ENCODE results near the gene HMGXB3. TPM values are rescaled to one million over a fixed set of nuclear protein-coding genes. Genes with fewer than 3 reads are reported as not detected.

Gene HMGXB3
- total and polyA plus RNA-seq, 4 experiments from 2014 or later, result 8.5 to 35.4 (median 25.0) TPM

GRCh38 chr5:150068071-150068470 lies 67.5 kb downstream of the HMGXB3 start:
- Histone ChIP-seq H3K27ac (ENCODE audit: low read depth, low read length) (no peak overlapping the region), H3K4me3 (ENCODE audit: low read length in 2 of 2) (no peak overlapping the region), H3K27me3 (ENCODE audit: insufficient read depth, low read length) (no peaks in the 10 kb centered on the region), H3K36me3 (ENCODE audit: insufficient read depth, low read length) (no peaks in the 10 kb centered on the region), H3K4me1 (ENCODE audit: insufficient read depth, low read length) (no peaks in the 10 kb centered on the region), H3K9me3 (ENCODE audit: control insufficient read depth in 1 of 2, low read length in 2 of 2) (no peaks in the 10 kb centered on the region)
- ChIA-PET CTCF (ENCODE audit: partially characterized antibody) (no interaction called here), POLR2A (ENCODE audit: partially characterized antibody) (no interaction called here)
- H3K4me1 Mint-ChIP-seq, result peaks cover 4 to 12% (median 7%) of the 10 kb centered on the region in 4 donors
- intact Hi-C loops (cut with micrococcal nuclease), result no loop called here
- no peaks in the 10 kb centered on the region for H3K36me3 Mint-ChIP-seq
- H3K9me3 Mint-ChIP-seq, result no peaks in the 10 kb centered on the region
- H3K27me3 Mint-ChIP-seq, result no peaks in the 10 kb centered on the region
- DNase-seq, result no peak
- H3K4me3 Mint-ChIP-seq, result no peak overlapping the region
- H3K27ac Mint-ChIP-seq, result no peak overlapping the region

DNA sequence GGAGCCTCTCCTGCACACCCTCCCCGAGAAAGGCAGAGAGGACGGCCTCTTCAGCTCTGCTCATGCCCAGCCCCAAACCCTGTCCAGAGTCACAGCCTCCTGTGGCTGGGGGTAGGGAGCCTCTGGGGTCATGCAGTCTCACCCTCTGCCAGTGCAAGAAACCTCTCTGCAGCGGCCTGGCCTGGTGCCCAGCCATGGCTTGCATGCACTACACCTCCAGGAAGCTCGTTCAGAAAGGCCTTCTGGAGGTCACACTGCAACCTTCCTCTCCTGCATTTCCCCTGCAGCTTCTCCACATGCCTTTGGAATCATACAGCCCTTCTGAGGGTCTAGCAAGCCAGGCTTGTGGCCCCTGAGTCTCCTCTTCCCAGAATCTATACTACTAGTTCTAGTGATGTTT lies 67.9 kb downstream of the HMGXB3 start:
- H3K27me3 ChIP-seq (ENCODE audit: insufficient read depth, low read length), result no peaks in the 10 kb centered on the region
- H3K27ac Mint-ChIP-seq, result peak overlapping the region in 1 of 7 donors; percentile 16
- no peaks in the 10 kb centered on the region for H3K36me3 Mint-ChIP-seq
- H3K4me3 ChIP-seq (ENCODE audit: low read length in 2 of 2), result no peak overlapping the region
- no peak overlapping the region for H3K27ac ChIP-seq (ENCODE audit: low read depth, low read length)
- intact Hi-C loops (cut with micrococcal nuclease), result no loop called here
- POLR2A ChIA-PET (ENCODE audit: partially characterized antibody), result no interaction called here
- no peaks in the 10 kb centered on the region for H3K9me3 Mint-ChIP-seq
- CTCF ChIA-PET (ENCODE audit: partially characterized antibody), result no interaction called here
- no peaks in the 10 kb centered on the region for H3K36me3 ChIP-seq (ENCODE audit: insufficient read depth, low read length)
- DNase-seq, result no peak
- no peaks in the 10 kb centered on the region for H3K4me1 ChIP-seq (ENCODE audit: insufficient read depth, low read length)
- no peaks in the 10 kb centered on the region for H3K27me3 Mint-ChIP-seq
- H3K4me1 Mint-ChIP-seq, result peaks cover 4 to 12% (median 7%) of the 10 kb centered on the region in 4 donors
- H3K4me3 Mint-ChIP-seq, result no peak overlapping the region
- H3K9me3 ChIP-seq (ENCODE audit: control insufficient read depth in 1 of 2, low read length in 2 of 2), result no peaks in the 10 kb centered on the region

DNA sequence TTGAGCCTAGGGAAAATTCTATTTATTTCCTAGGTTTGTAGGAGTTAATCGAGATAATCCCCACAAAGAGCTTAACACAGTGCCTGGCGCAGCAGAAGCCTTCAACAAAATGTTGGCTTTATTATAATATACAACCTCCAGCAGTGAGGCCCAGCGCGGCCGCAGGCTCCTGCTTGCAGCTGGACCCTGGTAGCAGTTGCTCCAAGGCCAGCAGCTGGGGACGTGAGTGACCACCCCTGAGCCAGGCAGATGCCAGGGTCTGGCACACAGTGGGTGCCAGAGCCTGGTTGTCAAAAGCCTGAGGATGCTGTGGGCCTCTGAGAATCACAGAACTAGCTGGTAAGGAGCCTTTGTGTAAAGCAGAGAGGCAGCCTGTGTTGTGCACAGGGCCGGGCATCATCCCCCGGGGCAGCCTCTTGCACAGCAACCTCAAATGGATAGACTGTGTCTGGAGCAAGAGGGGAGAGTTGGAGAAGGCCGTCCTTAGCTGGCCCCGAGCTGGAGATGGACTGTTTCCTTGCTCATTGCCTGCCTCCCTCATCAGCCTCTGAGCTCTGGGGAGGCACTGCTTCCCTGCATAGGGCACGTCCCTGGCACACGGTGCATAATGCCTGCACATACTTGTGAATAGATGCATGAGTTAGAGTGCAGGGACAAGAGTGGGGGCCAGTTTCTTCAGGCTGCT lies 68.6 kb downstream of the HMGXB3 start:
- H3K27me3 Mint-ChIP-seq, result no peaks in the 10 kb centered on the region
- no peak for DNase-seq
- no peaks in the 10 kb centered on the region for H3K36me3 Mint-ChIP-seq
- H3K9me3 Mint-ChIP-seq, result no peaks in the 10 kb centered on the region
- CTCF ChIA-PET (ENCODE audit: partially characterized antibody), result no interaction called here
- H3K4me1 Mint-ChIP-seq, result peaks cover 4 to 12% (median 7%) of the 10 kb centered on the region in 4 donors
- Histone ChIP-seq H3K36me3 (ENCODE audit: insufficient read depth, low read length) (no peaks in the 10 kb centered on the region), H3K9me3 (ENCODE audit: control insufficient read depth in 1 of 2, low read length in 2 of 2) (no peaks in the 10 kb centered on the region), H3K4me3 (ENCODE audit: low read length in 2 of 2) (no peak overlapping the region), H3K27ac (ENCODE audit: low read depth, low read length) (no peak overlapping the region), H3K4me1 (ENCODE audit: insufficient read depth, low read length) (no peaks in the 10 kb centered on the region), H3K27me3 (ENCODE audit: insufficient read depth, low read length) (no peaks in the 10 kb centered on the region)
- no peak overlapping the region for H3K27ac Mint-ChIP-seq
- intact Hi-C loops (cut with micrococcal nuclease), result no loop called here
- POLR2A ChIA-PET (ENCODE audit: partially characterized antibody), result no interaction called here
- no peak overlapping the region for H3K4me3 Mint-ChIP-seq

GRCh38 chr5:150069672-150070627 lies 69.4 kb downstream of the HMGXB3 start:
- Histone ChIP-seq H3K4me3 (ENCODE audit: low read length in 2 of 2) (no peak overlapping the region), H3K9me3 (ENCODE audit: control insufficient read depth in 1 of 2, low read length in 2 of 2) (no peaks in the 10 kb centered on the region), H3K27me3 (ENCODE audit: insufficient read depth, low read length) (no peaks in the 10 kb centered on the region), H3K36me3 (ENCODE audit: insufficient read depth, low read length) (no peaks in the 10 kb centered on the region), H3K27ac (ENCODE audit: low read depth, low read length) (no peak overlapping the region), H3K4me1 (ENCODE audit: insufficient read depth, low read length) (no peaks in the 10 kb centered on the region)
- H3K4me3 Mint-ChIP-seq, result no peak overlapping the region
- DNase-seq, result no peak
- H3K4me1 Mint-ChIP-seq, result peaks cover 4 to 12% (median 7%) of the 10 kb centered on the region in 4 donors
- no peaks in the 10 kb centered on the region for H3K36me3 Mint-ChIP-seq
- no peaks in the 10 kb centered on the region for H3K9me3 Mint-ChIP-seq
- ChIA-PET CTCF (ENCODE audit: partially characterized antibody) (no interaction called here), POLR2A (ENCODE audit: partially characterized antibody) (no interaction called here)
- no peaks in the 10 kb centered on the region for H3K27me3 Mint-ChIP-seq
- intact Hi-C loops (cut with micrococcal nuclease), result no loop called here
- no peak overlapping the region for H3K27ac Mint-ChIP-seq

DNA sequence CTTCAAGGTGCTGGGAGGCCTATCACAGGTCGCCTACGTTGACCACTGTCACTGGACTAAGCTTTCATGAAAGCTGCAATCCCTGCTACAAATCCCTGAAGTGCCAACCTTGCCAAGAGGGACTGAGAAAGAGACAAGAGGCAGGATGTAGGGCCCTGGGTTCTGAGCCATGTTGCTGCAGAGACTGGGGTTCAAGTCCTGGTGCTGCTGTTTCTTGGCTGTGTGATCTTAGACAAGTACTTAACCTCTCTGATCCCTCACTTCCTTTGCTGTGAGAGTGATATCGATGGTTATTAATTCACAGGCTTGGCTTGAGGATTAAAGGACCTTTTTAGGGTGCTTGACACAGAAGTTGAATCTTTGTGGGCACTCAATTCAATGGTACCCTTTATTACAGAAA lies 70.3 kb downstream of the HMGXB3 start:
- intact Hi-C loops (cut with micrococcal nuclease), result no loop called here
- H3K36me3 ChIP-seq (ENCODE audit: insufficient read depth, low read length), result no peaks in the 10 kb centered on the region
- H3K27ac Mint-ChIP-seq, result no peak overlapping the region
- H3K9me3 ChIP-seq (ENCODE audit: control insufficient read depth in 1 of 2, low read length in 2 of 2), result no peaks in the 10 kb centered on the region
- H3K27ac ChIP-seq (ENCODE audit: low read depth, low read length), result no peak overlapping the region
- POLR2A ChIA-PET (ENCODE audit: partially characterized antibody), result no interaction called here
- H3K4me1 Mint-ChIP-seq, result peaks cover 4 to 12% (median 7%) of the 10 kb centered on the region in 4 donors
- H3K4me1 ChIP-seq (ENCODE audit: insufficient read depth, low read length), result no peaks in the 10 kb centered on the region
- no peaks in the 10 kb centered on the region for H3K36me3 Mint-ChIP-seq
- CTCF ChIA-PET (ENCODE audit: partially characterized antibody), result no interaction called here
- no peaks in the 10 kb centered on the region for H3K27me3 ChIP-seq (ENCODE audit: insufficient read depth, low read length)
- H3K27me3 Mint-ChIP-seq, result no peaks in the 10 kb centered on the region
- no peaks in the 10 kb centered on the region for H3K9me3 Mint-ChIP-seq
- H3K4me3 ChIP-seq (ENCODE audit: low read length in 2 of 2), result no peak overlapping the region
- H3K4me3 Mint-ChIP-seq, result no peak overlapping the region
- DNase-seq, result no peak

- peaks cover 0 to 4% (median under 1%) of the 10 kb centered on the region in 4 donors for H3K4me1 Mint-ChIP-seq
- ChIA-PET CTCF (ENCODE audit: partially characterized antibody) (no interaction called here), POLR2A (ENCODE audit: partially characterized antibody) (no interaction called here)
- no peaks in the 10 kb centered on the region for H3K27me3 Mint-ChIP-seq
- Histone ChIP-seq H3K27me3 (ENCODE audit: insufficient read depth, low read length) (no peaks in the 10 kb centered on the region), H3K4me1 (ENCODE audit: insufficient read depth, low read length) (no peaks in the 10 kb centered on the region), H3K27ac (ENCODE audit: low read depth, low read length) (no peak overlapping the region), H3K36me3 (ENCODE audit: insufficient read depth, low read length) (no peaks in the 10 kb centered on the region), H3K9me3 (ENCODE audit: control insufficient read depth in 1 of 2, low read length in 2 of 2) (no peaks in the 10 kb centered on the region), H3K4me3 (ENCODE audit: low read length in 2 of 2) (no peak overlapping the region)
- intact Hi-C loops (cut with micrococcal nuclease), result no loop called here
- no peaks in the 10 kb centered on the region for H3K9me3 Mint-ChIP-seq
- H3K4me3 Mint-ChIP-seq, result no peak overlapping the region
- H3K36me3 Mint-ChIP-seq, result no peaks in the 10 kb centered on the region
- no peak overlapping the region for H3K27ac Mint-ChIP-seq
- no peak for DNase-seq
Measured at GRCh38 chr5:150073086-150073625, 72.6 kb downstream of the HMGXB3 start.

DNA sequence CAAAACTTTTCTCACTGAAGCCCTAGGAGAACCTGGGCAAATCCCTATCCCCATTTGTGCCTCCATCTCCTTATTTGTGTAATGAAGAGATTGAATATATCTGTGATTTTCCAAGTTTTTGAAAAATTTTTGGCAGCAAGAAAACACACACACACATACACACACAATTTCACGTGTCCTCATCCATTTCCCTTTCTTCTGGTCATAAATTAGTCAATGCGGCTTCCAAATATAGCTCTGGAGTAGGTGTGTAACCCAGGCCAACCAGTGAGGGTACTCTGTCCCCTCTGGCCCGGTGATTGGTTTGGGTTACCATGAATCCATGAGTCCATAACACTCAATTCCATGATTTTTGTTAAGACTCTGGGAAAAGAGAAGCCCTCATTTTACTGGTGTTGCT lies 73.1 kb downstream of the HMGXB3 start:
- CTCF ChIA-PET (ENCODE audit: partially characterized antibody), result no interaction called here
- Mint-ChIP-seq H3K27ac (no peak overlapping the region), H3K4me1 (peaks cover 0 to under 1% (median 0%) of the 10 kb centered on the region in 4 donors), H3K4me3 (no peak overlapping the region), H3K9me3 (no peaks in the 10 kb centered on the region), H3K27me3 (no peaks in the 10 kb centered on the region), H3K36me3 (no peaks in the 10 kb centered on the region)
- H3K27me3 ChIP-seq (ENCODE audit: insufficient read depth, low read length), result no peaks in the 10 kb centered on the region
- H3K9me3 ChIP-seq (ENCODE audit: control insufficient read depth in 1 of 2, low read length in 2 of 2), result no peaks in the 10 kb centered on the region
- POLR2A ChIA-PET (ENCODE audit: partially characterized antibody), result no interaction called here
- H3K27ac ChIP-seq (ENCODE audit: low read depth, low read length), result no peak overlapping the region
- no peaks in the 10 kb centered on the region for H3K4me1 ChIP-seq (ENCODE audit: insufficient read depth, low read length)
- no peaks in the 10 kb centered on the region for H3K36me3 ChIP-seq (ENCODE audit: insufficient read depth, low read length)
- no peak overlapping the region for H3K4me3 ChIP-seq (ENCODE audit: low read length in 2 of 2)
- intact Hi-C loops (cut with micrococcal nuclease), result no loop called here
- DNase-seq, result no peak

Data from CD4-positive, alpha-beta memory T cell (primary cell).